Activated CD4-positive, alpha-beta T cell treated with anti-CD3 and anti-CD28 coated beads, Interleukin-2, amount 10 ng/mL, durations not matched to agents 7 days and 5 days (primary cell): ENCODE results near the gene CXCL16. TPM values are rescaled to one million over a fixed set of nuclear protein-coding genes. Genes with fewer than 3 reads are reported as not detected.
A peak's percentile ranks its signal among the peaks of the same experiment; 100 is the strongest.

Source experiments
- CTCF ChIA-PET: fragments of 350-600 bp; sonication (Branson Sonifier 250); formaldehyde crosslinking; loops from one replicate; lab custom pipeline; 2021; ENCODE audit warnings: antibody characterized with exemption; lab: Charles Lee
- POLR2A ChIA-PET: fragments of 350-600 bp; sonication (Branson Sonifier 250); formaldehyde crosslinking; loops from one replicate; lab custom pipeline; 2021; ENCODE audit warnings: antibody characterized with exemption; lab: Charles Lee
- DNase-seq: peaks from one replicate; pipeline ENCODE4 v3.0.0-alpha.2; 2020
- H3K27ac Mint-ChIP-seq: one replicate; pipeline ENCODE4 v1.8.0; 2021; ENCODE audit warnings: mild to moderate bottlenecking, moderate library complexity, mixed read lengths
- H3K27me3 Mint-ChIP-seq: one replicate; pipeline ENCODE4 v1.8.0; 2021; ENCODE audit warnings: mixed read lengths
- H3K36me3 Mint-ChIP-seq: one replicate; pipeline ENCODE4 v1.8.0; 2021; ENCODE audit warnings: low read depth, mixed read lengths
- H3K4me1 Mint-ChIP-seq: one replicate; pipeline ENCODE4 v1.8.0; 2021; ENCODE audit warnings: mixed read lengths
- H3K4me3 Mint-ChIP-seq: one replicate; pipeline ENCODE4 v1.8.0; 2021; ENCODE audit warnings: mild to moderate bottlenecking, moderate library complexity, mixed read lengths
- H3K9me3 Mint-ChIP-seq: one replicate; pipeline ENCODE4 v1.8.0; 2021; ENCODE audit warnings: mixed read lengths
- total RNA-seq, 2 experiments: library from RNA; stranded (reverse); gene quantifications; one replicate each; pipeline ENCODE4 v1.2.3, GENCODE V29; 2021

Gene CXCL16
- total RNA-seq, 2 experiments from 2014 or later, result 0.94 to 1.6 TPM

DNA sequence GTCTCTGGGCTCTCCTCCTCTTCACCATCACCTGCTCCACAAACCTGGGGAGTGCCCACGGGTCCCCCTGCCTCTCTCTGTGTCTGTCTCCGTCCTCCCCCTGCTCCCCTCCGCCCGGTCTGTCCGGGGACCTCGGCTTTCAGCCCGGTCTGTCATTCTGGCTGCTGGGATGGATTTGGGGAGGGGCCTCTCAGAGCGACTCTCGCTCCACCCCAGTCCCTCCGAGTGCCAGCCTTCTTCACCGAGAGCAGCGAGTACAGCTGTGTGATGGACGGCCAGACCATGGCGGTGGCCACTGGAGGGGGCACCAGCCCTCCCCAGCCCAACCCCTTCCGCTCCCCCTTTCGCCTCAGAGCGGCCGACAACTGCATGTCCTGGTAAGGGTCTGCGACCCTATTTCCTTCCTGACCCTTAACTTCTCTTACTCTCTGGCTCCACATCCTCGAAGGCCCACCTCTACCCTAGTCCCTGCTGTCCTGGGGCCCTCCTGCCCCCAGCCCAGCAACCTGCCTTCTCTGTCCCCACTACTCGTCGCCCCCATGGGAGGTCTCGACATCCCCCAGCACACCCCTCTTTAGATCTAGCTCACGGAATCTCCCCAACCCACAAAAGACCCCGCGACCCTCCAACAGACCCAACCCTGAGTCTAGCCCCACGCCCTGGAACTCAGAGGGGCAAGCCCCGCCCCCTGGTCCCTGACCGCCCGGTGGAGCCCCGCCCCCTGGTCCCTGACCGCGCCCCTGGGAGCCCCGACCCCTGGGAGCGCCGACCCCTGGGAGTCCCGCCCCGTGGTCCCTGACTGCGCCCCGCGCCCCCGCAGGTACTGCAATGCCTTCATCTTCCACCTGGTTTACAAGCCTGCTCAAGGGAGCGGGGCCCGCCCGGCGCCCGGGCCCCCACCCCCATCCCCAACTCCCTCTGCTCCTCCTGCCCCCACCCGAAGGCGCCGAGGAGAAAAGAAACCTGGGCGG is 5.6 kb upstream of the CXCL16 start:
- no peak for DNase-seq
- H3K4me1 Mint-ChIP-seq, result peaks cover 30% of the 10 kb centered on the region
- ChIA-PET POLR2A (no interaction called here), CTCF (interaction anchor here (0.5 to 2.5 kb wide), 2 partner anchors 45 to 159 kb away, joined by 3 to 8 read pairs; no protein-coding TSS in a partner anchor)
- H3K36me3 Mint-ChIP-seq, result peaks cover 2% of the 10 kb centered on the region
- H3K27ac Mint-ChIP-seq, result no peak overlapping the region
- H3K9me3 Mint-ChIP-seq, result no peaks in the 10 kb centered on the region
- H3K27me3 Mint-ChIP-seq, result peaks cover 27% of the 10 kb centered on the region
- H3K4me3 Mint-ChIP-seq, result no peak overlapping the region

DNA sequence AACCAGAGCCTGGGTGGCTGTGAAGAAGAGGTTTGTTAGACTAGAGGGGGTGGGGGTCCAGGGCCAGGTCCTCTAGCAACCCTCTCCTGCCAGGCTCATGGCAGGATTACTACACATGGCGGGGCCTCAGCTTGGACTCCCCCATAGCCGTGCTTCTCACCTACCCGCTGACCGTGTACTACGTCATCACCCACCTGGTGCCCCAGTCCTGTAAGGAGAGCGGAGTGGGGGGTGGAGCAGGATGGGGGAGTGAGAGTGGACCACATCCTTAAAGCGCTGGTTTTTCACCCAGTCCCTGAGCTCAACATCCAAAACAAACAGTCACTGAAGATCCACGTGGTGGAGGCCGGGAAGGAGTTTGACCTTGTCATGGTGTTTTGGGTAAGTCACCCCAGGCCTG is 4.2 kb upstream of the CXCL16 start:
- Mint-ChIP-seq H3K4me1 (peaks cover 35% of the 10 kb centered on the region), H3K36me3 (peaks cover 2% of the 10 kb centered on the region), H3K4me3 (no peak overlapping the region), H3K27me3 (peaks cover 29% of the 10 kb centered on the region), H3K9me3 (no peaks in the 10 kb centered on the region), H3K27ac (no peak overlapping the region)
- POLR2A ChIA-PET, result no interaction called here
- no peak for DNase-seq
- CTCF ChIA-PET, result interaction anchor here (1.0 to 2.5 kb wide), 3 partner anchors 12 to 46 kb away, joined by 3 to 8 read pairs (median 7); no protein-coding TSS in a partner anchor

DNA sequence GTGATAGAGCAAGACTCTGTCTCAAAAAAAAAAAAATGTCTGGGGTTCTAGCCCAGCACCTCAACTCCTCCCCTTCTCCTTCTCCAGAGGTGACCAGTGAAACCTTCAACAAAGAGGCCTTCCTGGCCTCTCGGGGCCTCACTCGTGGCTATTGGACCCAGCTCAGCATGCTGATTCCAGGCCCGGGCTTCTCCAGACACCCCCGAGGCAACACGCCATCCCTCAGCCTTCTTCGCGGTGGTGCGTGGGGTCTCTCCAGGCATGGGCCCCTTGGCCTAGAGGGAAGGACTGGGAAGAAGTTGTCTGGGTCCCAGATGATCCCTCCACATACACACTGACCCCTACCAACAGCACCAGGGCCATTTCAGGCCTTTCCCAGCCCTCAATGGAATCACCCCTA is 3.5 kb upstream of the CXCL16 start:
- Mint-ChIP-seq H3K36me3 (peaks cover 8% of the 10 kb centered on the region), H3K27me3 (peaks cover 36% of the 10 kb centered on the region), H3K4me3 (no peak overlapping the region), H3K9me3 (no peaks in the 10 kb centered on the region), H3K4me1 (peaks cover 35% of the 10 kb centered on the region), H3K27ac (no peak overlapping the region)
- DNase-seq, result no peak
- ChIA-PET CTCF (interaction anchor here (2.5 kb wide), 1 partner anchor 47 kb away, joined by 8 read pairs; no protein-coding TSS in a partner anchor), POLR2A (no interaction called here)

DNA sequence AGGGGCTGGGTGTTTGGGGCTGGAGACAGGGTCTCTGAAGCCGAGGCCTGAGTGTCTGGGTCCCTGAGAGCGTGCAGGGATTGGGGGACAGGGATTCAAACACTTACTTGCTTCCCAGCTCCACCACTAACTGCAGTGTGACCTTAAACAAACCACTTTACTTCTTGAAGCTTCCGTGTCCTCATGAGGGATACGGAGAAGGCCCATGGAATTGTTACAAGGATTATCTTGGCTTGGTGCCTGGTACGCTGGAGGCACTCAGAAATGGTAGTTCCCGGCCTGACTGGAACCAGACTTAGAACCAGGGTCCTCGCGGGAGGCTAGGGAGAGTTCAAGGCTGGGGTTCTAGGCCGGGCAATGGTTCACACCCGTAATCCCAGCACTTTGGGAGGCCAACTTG is 2.9 kb upstream of the CXCL16 start:
- ChIA-PET CTCF (interaction anchor here (2.5 kb wide), 1 partner anchor 48 kb away, joined by 8 read pairs; no protein-coding TSS in a partner anchor), POLR2A (no interaction called here)
- DNase-seq, result no peak
- Mint-ChIP-seq H3K9me3 (no peaks in the 10 kb centered on the region), H3K36me3 (peaks cover 8% of the 10 kb centered on the region), H3K4me3 (no peak overlapping the region), H3K27ac (no peak overlapping the region), H3K4me1 (peaks cover 32% of the 10 kb centered on the region), H3K27me3 (peaks cover 38% of the 10 kb centered on the region)

DNA sequence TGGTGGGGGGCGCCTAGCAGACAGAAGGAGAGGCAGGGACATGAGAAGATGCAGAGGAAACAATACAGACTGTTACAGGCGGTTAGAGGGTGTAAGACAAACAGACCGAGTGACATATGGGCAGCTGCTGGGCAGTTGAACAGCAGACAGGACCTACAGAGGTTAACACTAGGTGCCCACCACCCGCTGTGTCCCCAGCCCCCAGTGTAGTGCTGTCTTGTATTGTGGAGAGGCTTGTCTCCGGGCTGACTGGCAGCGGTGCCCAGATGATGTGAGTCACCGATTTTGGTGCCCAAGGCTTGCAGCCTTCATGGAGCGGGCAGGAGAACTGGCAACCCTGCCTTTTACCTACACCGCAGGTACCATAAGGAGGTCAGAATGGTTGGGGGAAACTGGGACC is 2.4 kb upstream of the CXCL16 start:
- H3K36me3 Mint-ChIP-seq, result peaks cover 8% of the 10 kb centered on the region
- peaks cover 29% of the 10 kb centered on the region for H3K4me1 Mint-ChIP-seq
- no peak for DNase-seq
- H3K4me3 Mint-ChIP-seq, result no peak overlapping the region
- H3K27ac Mint-ChIP-seq, result no peak overlapping the region
- no peaks in the 10 kb centered on the region for H3K9me3 Mint-ChIP-seq
- POLR2A ChIA-PET, result no interaction called here
- H3K27me3 Mint-ChIP-seq, result peaks cover 38% of the 10 kb centered on the region
- CTCF ChIA-PET, result interaction anchor here (0.7 kb wide), 1 partner anchor 47 kb away, joined by 3 read pairs; no protein-coding TSS in a partner anchor

DNA sequence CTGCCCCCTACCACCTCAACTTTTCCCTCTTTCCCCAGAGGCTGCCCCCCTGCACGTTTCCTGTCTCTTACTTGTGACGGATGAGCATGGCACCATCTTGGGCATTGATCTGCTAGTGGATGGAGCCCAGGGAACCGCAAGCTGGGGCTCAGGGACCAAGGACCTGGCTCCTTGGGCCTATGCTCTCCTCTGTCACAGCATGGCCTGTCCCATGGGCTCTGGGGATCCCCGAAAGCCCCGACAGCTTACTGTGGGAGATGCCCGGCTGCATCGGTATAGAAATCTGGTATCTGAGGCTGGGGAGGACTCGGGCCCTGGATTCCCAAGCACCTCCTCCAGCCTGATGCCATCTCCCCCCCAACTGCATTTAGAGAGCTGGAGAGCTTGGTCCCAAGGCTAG is 1.8 kb upstream of the CXCL16 start:
- ChIA-PET POLR2A (no interaction called here), CTCF (interaction anchor here (0.7 kb wide), 1 partner anchor 48 kb away, joined by 3 read pairs; no protein-coding TSS in a partner anchor)
- Mint-ChIP-seq H3K27me3 (peaks cover 41% of the 10 kb centered on the region), H3K4me3 (peak overlapping the region; percentile 36), H3K4me1 (peaks cover 27% of the 10 kb centered on the region), H3K36me3 (peaks cover 6% of the 10 kb centered on the region), H3K27ac (no peak overlapping the region), H3K9me3 (no peaks in the 10 kb centered on the region)
- DNase-seq, result no peak

DNA sequence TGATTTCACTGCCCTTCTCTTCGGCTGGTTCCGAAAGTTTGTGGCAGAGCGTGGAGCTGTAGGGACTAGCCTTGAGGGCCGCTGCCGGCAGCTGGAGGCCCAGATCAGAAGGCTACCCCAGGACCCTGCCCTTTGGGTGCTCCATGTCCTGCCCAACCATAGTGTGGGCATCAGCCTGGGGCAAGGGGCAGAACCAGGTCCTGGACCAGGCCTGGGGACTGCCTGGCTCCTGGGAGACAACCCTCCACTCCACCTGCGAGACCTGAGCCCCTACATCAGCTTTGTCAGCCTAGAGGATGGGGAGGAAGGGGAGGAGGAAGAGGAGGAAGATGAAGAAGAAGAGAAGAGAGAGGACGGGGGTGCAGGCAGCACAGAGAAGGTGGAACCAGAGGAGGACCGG is 856 bp upstream of the CXCL16 start:
- H3K9me3 Mint-ChIP-seq, result no peaks in the 10 kb centered on the region
- peaks cover 27% of the 10 kb centered on the region for H3K4me1 Mint-ChIP-seq
- DNase-seq, result no peak
- peaks cover 45% of the 10 kb centered on the region for H3K27me3 Mint-ChIP-seq
- no peak overlapping the region for H3K27ac Mint-ChIP-seq
- peak overlapping the region; percentile 71 for H3K4me3 Mint-ChIP-seq
- ChIA-PET POLR2A (no interaction called here), CTCF (no interaction called here)
- peaks cover 6% of the 10 kb centered on the region for H3K36me3 Mint-ChIP-seq

DNA sequence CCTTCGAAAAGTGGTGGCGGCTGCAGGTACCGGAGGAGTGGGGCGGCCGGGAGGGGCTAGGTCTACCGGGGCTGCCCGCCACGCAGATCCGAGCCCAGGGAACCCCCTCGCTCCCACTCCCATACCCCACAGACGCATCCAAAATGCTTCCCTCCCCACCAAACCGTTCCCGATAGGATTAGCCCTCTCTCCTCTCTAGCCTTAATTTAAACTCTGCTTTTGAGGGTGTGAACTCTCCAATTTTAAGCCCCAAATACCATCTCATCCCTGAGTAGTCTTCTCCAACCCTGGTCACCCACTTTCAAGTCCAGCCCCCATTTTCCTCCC is 260 bp upstream of the CXCL16 start:
- Mint-ChIP-seq H3K27ac (peak overlapping the region; percentile 19), H3K4me1 (peaks cover 24% of the 10 kb centered on the region), H3K27me3 (peaks cover 42% of the 10 kb centered on the region), H3K4me3 (peak overlapping the region; percentile 71), H3K36me3 (peaks cover 6% of the 10 kb centered on the region), H3K9me3 (no peaks in the 10 kb centered on the region)
- POLR2A ChIA-PET, result no interaction called here
- no peak for DNase-seq
- CTCF ChIA-PET, result no interaction called here

DNA sequence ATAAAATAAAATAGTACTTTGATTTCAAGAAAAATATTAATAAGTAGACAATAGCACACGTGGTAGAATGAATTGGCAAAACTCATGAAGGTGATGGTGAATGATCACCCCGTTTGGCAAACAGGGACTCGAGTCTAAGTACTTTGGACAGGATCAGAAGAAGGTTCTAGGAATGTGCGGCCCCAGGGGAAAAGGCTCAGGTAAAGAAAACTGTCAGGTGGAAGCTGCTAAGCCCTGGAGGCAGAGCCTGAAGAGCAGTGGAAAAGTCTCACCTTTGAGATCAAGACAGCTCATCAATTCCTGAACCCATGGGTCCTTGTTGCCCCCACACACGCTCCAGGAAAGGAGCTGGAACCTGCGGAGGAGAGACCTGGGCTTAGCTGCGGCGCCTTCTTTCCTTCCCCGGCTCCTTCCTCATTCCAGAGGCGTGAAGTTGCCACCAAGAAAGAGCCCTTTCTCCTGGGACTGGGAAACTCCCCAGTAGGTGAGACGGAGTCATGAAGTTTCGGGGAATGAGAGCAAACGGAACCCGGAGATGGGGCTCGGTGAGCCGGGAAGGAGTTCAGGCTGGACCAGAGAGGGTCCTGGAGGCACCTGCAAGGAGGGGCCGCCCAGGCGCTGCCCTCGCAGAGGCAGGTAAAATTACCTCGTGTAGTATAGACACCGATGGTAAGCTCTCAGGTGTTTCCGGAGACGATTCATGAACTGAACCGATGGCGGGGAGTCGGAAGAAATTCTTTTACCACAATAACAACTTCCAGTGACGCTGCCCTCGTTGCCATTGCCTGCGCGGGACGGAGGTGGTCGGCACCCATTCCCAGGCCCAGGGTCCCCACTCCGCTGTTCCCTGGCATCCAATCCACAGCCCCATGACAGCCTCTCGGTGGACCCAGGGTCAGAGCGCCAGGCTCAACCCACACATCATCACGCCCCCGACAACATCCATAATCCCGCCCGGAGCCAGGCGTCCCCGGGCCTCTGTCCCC is 1.3 kb downstream of the CXCL16 start:
- peak overlapping the region; percentile 72 for H3K4me3 Mint-ChIP-seq
- H3K27ac Mint-ChIP-seq, result peak overlapping the region; percentile 87
- peaks cover 6% of the 10 kb centered on the region for H3K36me3 Mint-ChIP-seq
- CTCF ChIA-PET, result interaction anchor here (2.3 kb wide), 1 partner anchor 52 kb away, joined by 7 read pairs; no protein-coding TSS in a partner anchor
- H3K27me3 Mint-ChIP-seq, result peaks cover 40% of the 10 kb centered on the region
- peaks cover 25% of the 10 kb centered on the region for H3K4me1 Mint-ChIP-seq
- H3K9me3 Mint-ChIP-seq, result no peaks in the 10 kb centered on the region
- peak; percentile 37 for DNase-seq
- POLR2A ChIA-PET, result no interaction called here

DNA sequence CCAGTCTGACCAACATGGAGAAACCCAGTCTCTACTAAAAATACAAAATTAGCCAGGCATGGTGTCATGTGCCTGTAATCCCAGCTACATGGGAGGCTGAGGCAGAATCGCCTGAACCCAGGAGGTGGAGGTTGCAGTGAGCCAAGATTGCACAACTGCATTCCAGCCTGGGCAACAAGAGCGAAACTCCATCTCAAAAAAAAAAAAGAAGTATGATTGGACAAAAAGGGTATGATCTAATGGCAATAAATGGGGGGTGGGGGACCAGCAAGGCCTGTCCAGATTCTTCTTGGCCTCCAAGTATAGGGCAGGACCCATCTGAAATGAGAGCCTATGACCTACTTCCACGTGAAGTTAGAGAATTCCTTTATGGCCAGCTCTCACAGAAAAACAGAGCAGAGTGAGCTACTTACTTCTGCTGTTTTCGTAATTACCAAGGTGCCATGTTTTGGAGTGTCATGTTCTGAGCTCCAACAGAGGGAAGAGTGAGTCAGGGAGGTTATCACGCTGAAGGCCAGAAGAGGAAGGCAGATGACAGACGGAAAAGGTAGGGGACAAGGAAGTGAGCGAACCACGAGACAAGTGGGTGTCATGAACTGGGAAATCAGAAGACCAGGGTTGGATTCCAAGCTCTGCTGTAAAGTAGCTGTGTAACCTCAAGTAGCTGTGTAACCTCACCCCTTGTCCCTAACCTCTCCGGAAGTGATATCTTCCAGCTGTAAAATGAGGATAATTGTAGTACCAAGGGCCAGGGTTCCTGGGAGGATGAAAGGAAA is 3.7 kb downstream of the CXCL16 start:
- Mint-ChIP-seq H3K27ac (no peak overlapping the region), H3K27me3 (peaks cover 29% of the 10 kb centered on the region), H3K36me3 (peaks cover 9% of the 10 kb centered on the region), H3K4me3 (no peak overlapping the region), H3K9me3 (no peaks in the 10 kb centered on the region), H3K4me1 (peaks cover 42% of the 10 kb centered on the region)
- no peak for DNase-seq
- ChIA-PET CTCF (interaction anchor here (1.3 to 1.7 kb wide), 6 partner anchors 20 to 164 kb away, joined by 3 to 8 read pairs (median 5); partner anchors contain the start of genes ARRB2 and C17orf107), POLR2A (no interaction called here)

DNA sequence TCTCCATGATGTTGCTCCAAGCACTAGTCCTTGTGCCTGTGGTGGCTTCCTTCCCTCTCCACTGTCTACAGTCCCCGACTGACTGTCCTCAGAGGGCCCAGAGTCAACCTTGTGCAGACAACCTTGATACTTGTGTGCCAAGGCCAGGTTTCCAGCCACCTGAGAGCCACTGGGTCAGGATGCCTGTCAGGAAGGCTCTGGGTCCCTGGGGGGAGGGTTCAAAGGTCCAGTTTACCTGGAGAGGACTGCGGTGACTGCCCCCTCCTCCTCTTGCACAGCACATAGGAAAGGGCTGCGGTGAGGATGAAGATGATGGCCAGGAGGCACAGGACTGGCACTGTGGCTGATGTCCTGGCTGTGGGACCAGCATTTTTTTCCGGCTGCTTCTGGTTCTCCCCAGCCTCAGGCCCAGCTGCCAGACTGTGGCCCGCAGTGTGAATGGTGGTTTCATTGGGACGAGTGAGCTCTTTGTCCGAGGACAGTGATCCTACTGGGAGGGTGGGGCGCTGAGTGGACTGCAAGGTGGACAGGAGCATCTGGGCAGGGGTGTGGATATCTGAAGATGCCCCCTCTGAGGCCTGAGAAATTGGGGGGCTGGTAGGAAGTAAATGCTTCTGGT is 4.8 kb downstream of the CXCL16 start:
- Mint-ChIP-seq H3K9me3 (no peaks in the 10 kb centered on the region), H3K4me3 (no peak overlapping the region), H3K4me1 (peaks cover 45% of the 10 kb centered on the region), H3K36me3 (peaks cover 9% of the 10 kb centered on the region), H3K27ac (no peak overlapping the region), H3K27me3 (peaks cover 19% of the 10 kb centered on the region)
- no peak for DNase-seq
- ChIA-PET CTCF (interaction anchor here (0.6 to 1.7 kb wide), 4 partner anchors 25 to 374 kb away, joined by 3 to 4 read pairs (median 3); partner anchors contain the start of gene ARRB2), POLR2A (no interaction called here)
